Measurements from ENCODE around the gene ALDH6A1. TPM values are rescaled to one million over a fixed set of nuclear protein-coding genes. Genes with fewer than 3 reads are reported as not detected.

The ALDH6A1 gene
- total and polyA plus RNA-seq, 2 of the 13 experiments (the other 11 are each of a cell fraction or from before 2014, with no cell fraction given): 26.9 to 49.9 TPM

DNA sequence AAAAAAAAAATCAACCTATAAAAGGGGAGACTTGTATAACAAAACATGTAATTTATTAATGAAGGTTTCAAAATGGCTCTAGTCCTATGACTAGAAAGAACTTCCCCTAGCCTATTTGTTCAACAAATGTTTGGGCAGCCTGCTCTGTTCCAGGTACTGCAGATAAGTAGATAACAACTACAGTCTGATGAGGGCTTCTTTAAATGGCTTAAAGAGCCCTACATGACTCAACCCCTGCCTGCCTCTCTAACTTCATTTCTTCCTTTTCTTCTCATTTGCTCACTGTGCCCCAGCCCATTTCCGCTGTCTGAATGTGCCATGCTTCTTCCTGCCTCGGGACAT lies 21.5 kb downstream of the ALDH6A1 start (continued):
- no peak for TF ChIP-seq ZNF407 (CRISPR knock-in tag; IDR thresholded peaks at IDR 0.05; ENCODE audit: not compliant biosample characterization)
- no peak for TF ChIP-seq POLR2AphosphoS2 (IDR thresholded peaks at IDR 0.05; ENCODE audit: low read depth, low read length)
- TF ChIP-seq ZNF639 (CRISPR knock-in tag; conservative IDR thresholded peaks at IDR 0.05): no peak
- TF ChIP-seq ZNF282 (IDR thresholded peaks at IDR 0.05; ENCODE audit: partially characterized antibody): no peak
- TF ChIP-seq SAFB2 (CRISPR knock-in tag; IDR thresholded peaks at IDR 0.05; ENCODE audit: borderline replicate concordance, low read depth): no peak
- no peak for TF ChIP-seq NCOA2 (CRISPR knock-in tag; IDR thresholded peaks at IDR 0.05)
- TF ChIP-seq ZNF446 (CRISPR knock-in tag; IDR thresholded peaks at IDR 0.05): no peak

Measured in HepG2 (cell line).